Activated effector memory CD4-positive, alpha-beta T cell treated with anti-CD3 and anti-CD28 coated beads, Interleukin-2, amount 50 U/mL, for 16 hours (primary cell): ENCODE results near the gene CDH18.
"Not testable (repeated sequence)": the region's sequence is repeated elsewhere in the genome, so short reads cannot be mapped to it uniquely, and the experiment has no call there.

ENCODE experiments used
- DNase-seq: peaks from one replicate; pipeline ENCODE4 v3.0.0-alpha.2; 2020

The CDH18 gene

GRCh38 chr5:19855931-19856330 is 132.1 kb downstream of the CDH18 start:
- DNase-seq = no peak

DNA sequence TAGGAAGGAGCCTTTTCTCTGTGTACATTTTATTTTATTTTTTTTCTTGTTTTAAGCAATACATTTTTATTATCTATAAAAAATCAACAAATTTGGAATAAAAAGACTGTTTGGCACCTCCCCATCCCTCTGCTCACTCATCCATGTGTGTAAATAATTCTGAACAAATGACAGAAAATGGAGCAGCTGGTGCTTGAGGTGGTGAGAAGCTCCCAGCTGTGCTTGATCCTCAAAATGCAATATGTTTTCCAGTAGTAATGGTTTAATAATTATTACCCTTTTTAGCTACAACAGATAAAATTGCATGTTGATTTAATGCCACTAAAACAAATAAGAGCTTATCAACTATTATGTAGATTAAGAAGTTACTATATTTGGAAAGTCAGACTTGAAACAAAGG is 132.5 kb downstream of the CDH18 start:
- no peak for DNase-seq

- no peak for DNase-seq
Measured at GRCh38 chr5:19855031-19855430, 133.0 kb downstream of the CDH18 start.

GRCh38 chr5:19853616-19854240 is 134.3 kb downstream of the CDH18 start:
- DNase-seq = no peak

DNA sequence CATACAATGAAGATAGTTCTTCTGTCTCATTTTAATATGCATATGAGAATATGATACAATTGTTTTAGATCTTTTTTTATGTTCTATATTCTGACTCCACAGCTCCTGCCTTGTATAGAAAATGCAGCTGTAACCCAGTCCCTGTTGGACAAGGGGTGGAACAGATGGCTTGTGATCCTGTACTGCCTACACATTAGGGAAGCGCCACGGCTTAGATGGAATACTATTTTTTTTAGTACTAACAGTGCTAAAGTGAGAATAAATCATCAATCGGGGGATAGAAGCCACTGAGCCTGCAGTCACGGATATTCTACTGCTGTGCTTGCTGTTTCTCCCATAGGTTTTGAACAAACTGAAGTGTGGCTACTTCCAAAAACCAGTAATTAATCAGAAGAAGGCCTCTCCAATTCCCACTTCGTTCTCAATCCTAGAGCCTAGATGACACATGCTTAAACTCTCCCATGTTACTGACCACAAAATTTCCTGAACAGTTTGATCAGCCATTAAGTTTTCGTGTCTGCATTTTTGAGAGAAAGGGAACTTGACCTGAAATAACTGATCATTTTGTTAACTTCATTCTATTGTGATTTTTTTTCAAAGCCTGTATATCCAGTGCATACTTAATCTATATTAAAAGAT is 150.3 kb downstream of the CDH18 start:
- DNase-seq = no peak

- no peak for DNase-seq
Measured at GRCh38 chr5:19835442-19835841, 152.6 kb downstream of the CDH18 start.

DNA sequence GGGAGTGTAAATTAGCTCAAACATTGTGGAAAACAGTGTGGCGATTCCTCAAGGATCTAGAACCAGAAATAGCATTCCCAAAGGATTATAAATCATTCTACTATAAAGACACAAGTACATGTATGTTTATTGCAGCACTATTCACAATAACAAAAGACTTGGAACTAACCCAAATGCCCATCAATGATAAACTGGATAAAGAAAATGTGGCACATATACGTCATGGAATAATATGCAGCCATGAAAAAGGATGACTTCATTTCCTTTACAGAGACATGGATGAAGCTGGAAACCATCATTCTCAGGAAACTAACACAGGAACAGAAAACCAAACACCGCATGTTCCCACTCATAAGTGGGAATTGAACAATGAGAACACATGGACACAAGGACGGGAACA is 175.3 kb downstream of the CDH18 start:
- not testable (repeated sequence) for DNase-seq

- no peak for DNase-seq
Measured at GRCh38 chr5:19806756-19807155, 181.2 kb downstream of the CDH18 start.

- no peak for DNase-seq
Measured at GRCh38 chr5:19802686-19803085, 185.3 kb downstream of the CDH18 start.

- DNase-seq = no peak
Measured at GRCh38 chr5:19795218-19795617, 192.8 kb downstream of the CDH18 start.

DNA sequence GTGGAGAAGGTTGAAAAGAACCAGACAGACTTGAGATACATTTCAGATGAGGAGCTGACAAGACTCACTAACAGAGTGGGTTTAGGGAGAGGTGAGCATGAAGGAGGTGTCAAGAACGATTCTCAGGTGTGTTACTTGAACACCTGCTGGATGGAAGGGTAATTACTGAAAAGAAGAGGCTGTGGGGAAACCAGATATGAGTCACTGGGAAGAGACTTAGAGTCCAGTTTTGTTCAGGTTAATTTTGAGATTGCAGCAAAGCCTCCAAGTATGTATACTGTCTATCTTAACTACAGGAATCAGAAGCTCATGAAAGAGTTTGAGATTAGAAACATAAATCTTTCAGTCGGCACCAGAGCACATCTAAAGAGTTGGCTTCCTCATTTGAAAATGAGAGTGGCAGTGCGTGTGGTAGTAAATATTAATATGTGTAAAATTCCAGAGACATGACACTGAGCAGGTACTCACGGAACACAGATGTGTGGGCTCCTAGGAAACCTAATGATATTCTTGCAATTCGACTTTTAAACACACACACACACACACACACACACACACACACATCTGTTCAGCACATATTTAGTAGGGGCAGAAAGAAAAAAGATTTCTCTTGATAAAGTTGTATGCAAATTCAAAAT is 197.1 kb downstream of the CDH18 start:
- no peak for DNase-seq

DNA sequence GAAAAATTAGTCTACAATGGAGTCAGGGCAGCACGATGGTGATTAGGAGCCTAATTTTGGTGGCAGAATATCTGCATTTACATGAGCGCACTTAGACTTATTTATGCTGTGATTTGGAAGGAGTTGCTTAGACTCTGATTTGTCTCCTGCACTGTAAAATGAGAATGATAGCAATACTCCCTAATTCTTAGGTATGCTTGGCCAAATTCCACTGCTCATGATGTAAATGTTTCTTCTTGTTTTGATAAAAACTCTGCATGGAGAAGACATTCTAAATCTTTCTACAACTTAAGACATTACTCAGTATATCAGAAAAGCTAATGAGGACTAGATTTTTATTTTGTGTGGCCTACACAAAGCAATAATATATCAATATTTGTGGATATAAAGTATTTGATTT is 205.4 kb downstream of the CDH18 start:
- DNase-seq = no peak

DNA sequence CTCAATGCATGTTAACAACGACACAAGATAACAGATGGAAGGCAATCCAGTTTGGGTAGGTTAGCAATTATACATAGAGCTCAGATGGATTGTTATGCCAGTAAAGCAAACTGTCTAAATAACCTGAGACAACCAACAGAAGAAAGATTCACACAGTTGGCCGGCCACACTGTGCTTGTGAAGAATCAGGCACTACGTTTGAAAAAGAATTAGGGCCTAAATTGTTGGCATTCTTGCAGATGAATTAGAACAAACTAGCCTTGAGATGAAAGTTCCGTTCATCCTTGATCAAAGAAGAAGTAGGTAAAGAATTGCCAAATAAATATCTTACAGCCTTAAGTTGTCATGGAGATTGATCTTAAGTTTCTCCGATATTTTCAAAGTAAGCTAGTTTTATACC is 210.6 kb downstream of the CDH18 start:
- DNase-seq = no peak

DNA sequence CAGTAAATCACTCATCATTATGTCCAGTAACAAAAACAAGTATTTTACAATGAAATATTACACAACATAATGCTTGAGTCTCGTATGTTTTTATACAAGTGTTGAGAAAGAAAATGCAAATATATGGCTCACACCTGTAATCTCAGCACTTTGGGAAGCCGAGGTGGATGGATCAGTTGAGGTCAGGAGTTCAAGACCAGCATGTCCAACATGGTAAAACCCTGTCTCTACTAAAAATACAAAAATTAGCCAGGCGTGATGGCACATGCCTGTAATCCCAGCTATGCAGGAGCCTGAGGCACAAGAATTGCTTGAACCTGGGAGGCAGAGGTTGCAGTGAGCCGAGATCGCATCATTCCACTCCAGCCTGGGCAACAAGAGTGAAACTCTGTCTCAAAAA is 211.1 kb downstream of the CDH18 start:
- DNase-seq = not testable (repeated sequence)

DNA sequence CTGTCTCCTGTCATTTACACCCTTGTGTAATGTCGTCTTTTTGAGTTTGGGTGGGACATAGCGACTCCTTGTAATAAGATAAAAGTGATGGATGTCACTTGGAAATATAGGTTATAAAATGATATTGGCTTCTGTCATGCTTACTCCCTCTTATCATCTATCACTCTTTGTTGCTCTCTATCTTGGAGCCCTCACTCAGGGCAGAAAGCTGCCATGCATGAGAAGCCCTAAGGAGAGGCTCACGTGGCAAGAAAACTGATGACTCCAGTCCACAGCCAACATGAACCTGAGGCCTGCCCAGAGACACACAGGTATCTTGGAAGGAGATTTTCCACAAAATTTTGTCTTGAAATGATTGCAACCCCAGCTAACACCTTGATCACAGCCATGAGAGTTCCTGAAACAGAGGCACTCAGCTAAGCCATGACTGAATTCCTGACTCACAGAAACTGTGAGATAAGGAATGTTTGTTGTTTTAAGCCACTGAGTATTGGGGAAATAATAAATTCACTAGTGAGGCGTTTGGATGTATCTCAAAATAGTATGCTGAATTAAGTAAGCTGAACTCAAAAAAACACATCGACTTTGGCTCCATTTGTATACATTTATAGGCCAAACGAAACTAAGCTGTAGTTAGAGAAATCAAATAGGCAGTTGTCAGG is 216.7 kb downstream of the CDH18 start:
- DNase-seq = no peak

- DNase-seq = no peak
Measured at GRCh38 chr5:19770396-19770795, 217.6 kb downstream of the CDH18 start.

DNA sequence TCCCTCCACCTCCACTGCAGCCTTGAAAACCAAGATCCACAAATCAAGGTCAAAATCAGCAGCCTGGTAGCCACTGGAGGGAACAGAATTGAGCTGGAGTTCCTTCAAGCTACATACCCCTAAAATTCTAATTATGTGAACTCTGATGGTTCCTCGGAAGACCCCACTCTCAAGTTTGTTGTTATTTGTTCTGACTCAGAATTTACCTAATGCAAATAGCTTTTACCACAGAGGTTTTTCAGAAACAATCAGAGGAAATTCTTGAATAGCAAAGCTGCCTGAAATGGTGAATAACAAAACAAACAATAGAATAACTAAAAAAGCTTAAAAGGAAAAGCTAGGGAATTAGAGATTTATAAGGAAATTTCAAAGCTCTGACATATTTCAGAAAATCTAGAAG is 220.0 kb downstream of the CDH18 start:
- DNase-seq = no peak

DNA sequence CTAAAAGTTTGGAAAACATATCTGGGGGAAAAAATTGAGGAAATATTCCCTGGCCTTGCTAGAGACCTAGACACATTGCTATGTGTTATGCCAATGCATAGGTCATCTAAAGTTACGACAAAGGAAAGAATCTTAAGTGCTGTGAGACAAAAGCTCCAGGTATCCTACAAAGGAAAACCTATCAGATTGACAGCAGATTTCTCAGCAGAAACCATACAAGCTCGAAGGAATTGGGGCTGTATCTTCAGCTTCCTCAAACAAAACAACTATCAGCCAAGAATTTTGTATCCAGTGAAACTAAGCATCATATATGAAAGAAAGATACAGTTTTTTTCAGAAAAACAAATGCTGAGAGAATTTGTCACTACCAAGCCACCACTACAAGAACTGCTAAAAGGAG is 234.4 kb downstream of the CDH18 start:
- DNase-seq = no peak

- DNase-seq = no peak
Measured at GRCh38 chr5:19751326-19751725, 236.7 kb downstream of the CDH18 start.

DNA sequence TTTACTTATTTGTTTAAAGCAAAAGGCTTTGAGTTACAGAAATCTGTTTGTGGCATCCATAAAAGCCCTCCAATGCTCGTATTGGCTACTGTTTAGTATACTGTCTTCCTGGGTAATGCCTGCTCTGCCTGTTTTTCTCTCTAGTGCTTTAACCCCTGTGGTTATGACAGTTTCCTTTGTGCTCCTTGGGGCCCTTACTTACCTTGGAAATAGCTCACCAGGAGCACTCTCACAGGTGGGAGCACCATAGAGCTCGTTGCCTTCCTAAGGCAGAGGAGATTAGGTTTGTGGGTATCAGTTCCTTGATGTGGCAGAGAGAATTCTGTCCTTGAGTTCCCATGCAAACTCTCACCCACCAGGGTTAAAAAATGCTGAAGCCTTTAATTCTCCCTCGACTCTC is 242.8 kb downstream of the CDH18 start:
- DNase-seq = no peak

DNA sequence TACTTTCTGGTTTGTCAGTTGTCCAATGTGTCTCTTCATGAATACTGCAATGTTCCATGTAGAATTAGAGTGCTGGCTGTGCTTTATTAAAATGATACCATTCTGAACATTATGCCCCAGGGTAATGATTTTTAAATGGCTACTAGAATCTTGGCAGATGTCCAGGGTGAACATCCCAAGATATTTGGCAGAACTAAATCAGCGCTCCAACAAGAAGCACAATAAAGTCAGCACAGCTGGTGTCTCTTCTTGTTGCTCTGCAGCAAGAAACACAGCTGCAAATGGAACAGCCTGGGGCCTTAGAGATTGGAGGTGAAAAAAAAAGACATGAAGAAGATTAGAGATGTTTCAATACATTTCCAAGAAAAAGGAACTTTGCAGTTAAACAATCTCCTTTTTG is 248.3 kb downstream of the CDH18 start:
- no peak for DNase-seq

DNA sequence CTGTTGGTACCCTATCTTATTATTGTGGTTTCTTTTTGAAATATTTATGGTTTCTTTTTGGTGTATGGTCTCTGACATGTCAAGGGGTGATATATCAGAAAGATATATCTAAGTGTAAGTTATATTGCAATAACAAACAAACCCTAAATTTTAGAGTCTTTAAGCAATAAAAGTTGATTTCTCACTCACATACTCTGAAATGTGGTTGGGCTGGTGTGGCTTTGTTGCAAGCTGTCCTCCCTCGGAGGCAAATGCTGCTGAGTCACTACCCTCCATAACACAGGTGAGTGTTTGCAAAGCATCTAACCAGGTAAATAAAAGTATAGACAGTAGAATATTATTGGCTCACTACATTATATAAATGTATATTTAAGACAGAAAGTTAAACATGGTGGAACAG is 253.2 kb downstream of the CDH18 start:
- DNase-seq = no peak

GRCh38 chr5:19733612-19734495 is 254.1 kb downstream of the CDH18 start:
- DNase-seq = no peak
